ENCODE results near the gene UCK1. TPM values are rescaled to one million over a fixed set of nuclear protein-coding genes. Genes with fewer than 3 reads are reported as not detected.

Gene UCK1
- total and polyA plus RNA-seq, 2 of the 8 experiments (the other 6 are each of a cell fraction or from before 2014, with no cell fraction given) = 35.1 to 42.0 TPM

- no peak for TF ChIP-seq POLR2AphosphoS5 (IDR thresholded peaks at IDR 0.05; ENCODE audit: low read depth, low read length)
- no peak for TF ChIP-seq EZH2 (IDR thresholded peaks at IDR 0.05; ENCODE audit: low read depth, low read length, severe bottlenecking)
- TF ChIP-seq NRF1 (IDR thresholded peaks at IDR 0.05; ENCODE audit: low read depth, low read length) = no peak
- TF ChIP-seq NANOG (IDR thresholded peaks at IDR 0.05; ENCODE audit: insufficient read depth, low read depth, low read length, poor library complexity, severe bottlenecking) = no peak
- TF ChIP-seq TAF1 (IDR thresholded peaks at IDR 0.05; ENCODE audit: low read depth, low read length) = no peak
- TF ChIP-seq, protein P1, sequence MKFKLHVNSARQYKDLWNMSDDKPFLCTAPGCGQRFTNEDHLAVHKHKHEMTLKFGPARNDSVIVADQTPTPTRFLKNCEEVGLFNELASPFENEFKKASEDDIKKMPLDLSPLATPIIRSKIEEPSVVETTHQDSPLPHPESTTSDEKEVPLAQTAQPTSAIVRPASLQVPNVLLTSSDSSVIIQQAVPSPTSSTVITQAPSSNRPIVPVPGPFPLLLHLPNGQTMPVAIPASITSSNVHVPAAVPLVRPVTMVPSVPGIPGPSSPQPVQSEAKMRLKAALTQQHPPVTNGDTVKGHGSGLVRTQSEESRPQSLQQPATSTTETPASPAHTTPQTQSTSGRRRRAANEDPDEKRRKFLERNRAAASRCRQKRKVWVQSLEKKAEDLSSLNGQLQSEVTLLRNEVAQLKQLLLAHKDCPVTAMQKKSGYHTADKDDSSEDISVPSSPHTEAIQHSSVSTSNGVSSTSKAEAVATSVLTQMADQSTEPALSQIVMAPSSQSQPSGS (IDR thresholded peaks at IDR 0.05; ENCODE audit: low read length) = no peak
- no peak for TF ChIP-seq TCF12 (IDR thresholded peaks at IDR 0.05; ENCODE audit: low read depth, low read length)
Measured at GRCh38 chr9:131537946-131538345, 6.9 kb upstream of the UCK1 start (continued).

Measured in H1 (cell line).